PC-9 (cell line): ENCODE measurements around the gene TRIM34. TPM values are rescaled to one million over a fixed set of nuclear protein-coding genes. Genes with fewer than 3 reads are reported as not detected.
"Not testable (repeated sequence)": the region's sequence is repeated elsewhere in the genome, so short reads cannot be mapped to it uniquely, and the experiment has no call there.

Source experiments
- BruUV-seq: library from RNA; stranded (reverse); fragments of 400-500 nt; replicated peaks from 2 replicates; lab custom pipeline; 2021; lab: Mats Ljungman, UMichigan
- CTCF ChIA-PET: fragments of 300-600 bp; sonication (Branson Sonifier 250); formaldehyde crosslinking; loops from one replicate; lab custom pipeline; 2022; ENCODE audit warnings: antibody characterized with exemption; lab: Charles Lee
- POLR2A ChIA-PET: fragments of 300-600 bp; sonication (Branson Sonifier 250); formaldehyde crosslinking; loops from one replicate; lab custom pipeline; 2022; ENCODE audit warnings: antibody characterized with exemption; ENCODE audit not compliant: unreplicated experiment; lab: Charles Lee
- DNase-seq, 2 experiments: peaks; one replicate each; pipeline versions ENCODE4 v3.0.0 to v3.0.0-alpha.2; 2015 to 2022; ENCODE audit warnings: mixed read lengths in 1 of 2
- H2AFZ ChIP-seq: fragments of 200-600 bp; sonication (generic); 2 replicates; pipeline ENCODE4 v1.8.1; 2017; ENCODE audit warnings: antibody characterized with exemption
- H3F3A ChIP-seq: fragments of 200-600 bp; sonication (generic); 2 replicates; pipeline ENCODE4 v1.8.1; 2017; ENCODE audit warnings: antibody characterized with exemption, mild to moderate bottlenecking, low read depth; ENCODE audit not compliant: insufficient read depth
- H3K27ac ChIP-seq: fragments of 200-600 bp; sonication (generic); 2 replicates; pipeline ENCODE4 v1.6.1; 2016; ENCODE audit warnings: mixed run types
- H3K27me3 ChIP-seq: fragments of 200-600 bp; sonication (generic); 2 replicates; pipeline ENCODE4 v1.6.1; 2016; ENCODE audit warnings: low read depth, mixed run types; ENCODE audit not compliant: insufficient read depth
- H3K36me3 ChIP-seq: fragments of 200-600 bp; sonication (generic); 2 replicates; pipeline ENCODE4 v1.6.1; 2016; ENCODE audit warnings: low read depth, mixed run types
- H3K4me1 ChIP-seq: fragments of 200-600 bp; sonication (generic); replicated peaks from 2 replicates; pipeline ENCODE4 v1.6.1; 2016; ENCODE audit warnings: mixed run types; ENCODE audit not compliant: insufficient read depth
- H3K4me2 ChIP-seq: fragments of 200-600 bp; sonication (generic); 2 replicates; pipeline ENCODE4 v1.6.1; 2017; ENCODE audit warnings: mixed run types
- H3K4me3 ChIP-seq: fragments of 200-600 bp; sonication (generic); 2 replicates; pipeline ENCODE4 v1.6.1; 2016; ENCODE audit warnings: mixed run types
- H3K79me2 ChIP-seq: fragments of 200-600 bp; sonication (generic); 2 replicates; pipeline ENCODE4 v1.6.1; 2017; ENCODE audit warnings: low read depth, mixed run types
- H3K9me2 ChIP-seq: fragments of 200-600 bp; sonication (generic); 2 replicates; pipeline ENCODE4 v1.8.1; 2017; ENCODE audit warnings: mild to moderate bottlenecking; ENCODE audit not compliant: insufficient read depth
- H3K9me3 ChIP-seq: fragments of 200-600 bp; sonication (generic); 2 replicates; pipeline ENCODE4 v1.8.1; 2016; ENCODE audit warnings: low read depth; ENCODE audit not compliant: insufficient read depth
- H4K20me1 ChIP-seq: fragments of 200-600 bp; sonication (generic); 2 replicates; pipeline ENCODE4 v1.8.1; 2017; ENCODE audit not compliant: insufficient read depth
- EZH2 ChIP-seq: fragments of 200-600 bp; sonication (generic); IDR thresholded peaks from 2 replicates; pipeline ENCODE4 v1.8.0; 2017; ENCODE audit warnings: antibody characterized with exemption, low read depth
- intact Hi-C: fragments of 100-400 bp; cut with micrococcal nuclease; formaldehyde crosslinking; loops from one replicate; pipeline ENCODE4 v1.10.0; 2022; ENCODE audit not compliant: unreplicated experiment
- total RNA-seq: library from RNA; stranded (reverse); gene quantifications from 2 replicates; pipeline ENCODE4 v1.2.3, GENCODE V29; 2021
- TF ChIP-seq, protein P1 (sequence below): fragments of 200-600 bp; sonication (generic); conservative IDR thresholded peaks from 2 replicates; pipeline ENCODE4 v1.6.1; 2017; ENCODE audit warnings: mixed run types, antibody characterized with exemption, mild to moderate bottlenecking, moderate library complexity

Gene TRIM34
- total RNA-seq, 1 experiment from 2014 or later, result 7.5 TPM

DNA sequence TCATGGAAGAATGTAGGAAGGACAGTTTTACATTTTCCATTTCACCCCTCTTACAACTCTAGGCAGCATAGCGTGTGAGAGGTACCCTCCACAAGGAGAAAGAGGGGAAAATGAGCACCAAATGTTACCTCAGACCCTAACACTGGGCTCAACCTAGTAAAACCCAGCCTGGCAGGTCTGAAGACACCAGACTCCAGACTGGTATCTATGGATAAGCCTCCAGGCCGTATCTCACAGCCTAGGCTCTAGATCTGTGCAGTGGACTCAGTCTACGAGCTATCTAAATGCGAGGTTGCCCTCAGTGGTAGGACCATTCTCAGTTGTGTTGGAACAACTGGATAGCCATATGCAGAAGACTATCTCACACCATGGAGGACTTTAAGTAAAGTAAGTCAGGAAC lies 49.6 kb downstream of the TRIM34 start:
- ChIA-PET CTCF (no interaction called here), POLR2A (no interaction called here)
- DNase-seq, result no peak
- H3K27me3 ChIP-seq, result no peaks in the 10 kb centered on the region
- H3K9me2 ChIP-seq, result no peaks in the 10 kb centered on the region
- intact Hi-C loops, result no loop called here
- H3K9me3 ChIP-seq, result no peaks in the 10 kb centered on the region
- no peaks in the 10 kb centered on the region for H3K4me1 ChIP-seq
- H3K4me3 ChIP-seq, result no peak overlapping the region
- H4K20me1 ChIP-seq, result no peaks in the 10 kb centered on the region
- no peak overlapping the region for H3K4me2 ChIP-seq
- H2AFZ ChIP-seq, result no peak overlapping the region
- no peaks in the 10 kb centered on the region for H3K36me3 ChIP-seq
- no peaks in the 10 kb centered on the region for H3K79me2 ChIP-seq
- H3K27ac ChIP-seq, result no peak overlapping the region
- H3F3A ChIP-seq, result no peaks in the 10 kb centered on the region
- no TSS peak for BruUV-seq
- no peak for TF ChIP-seq EZH2
- TF ChIP-seq, protein P1, sequence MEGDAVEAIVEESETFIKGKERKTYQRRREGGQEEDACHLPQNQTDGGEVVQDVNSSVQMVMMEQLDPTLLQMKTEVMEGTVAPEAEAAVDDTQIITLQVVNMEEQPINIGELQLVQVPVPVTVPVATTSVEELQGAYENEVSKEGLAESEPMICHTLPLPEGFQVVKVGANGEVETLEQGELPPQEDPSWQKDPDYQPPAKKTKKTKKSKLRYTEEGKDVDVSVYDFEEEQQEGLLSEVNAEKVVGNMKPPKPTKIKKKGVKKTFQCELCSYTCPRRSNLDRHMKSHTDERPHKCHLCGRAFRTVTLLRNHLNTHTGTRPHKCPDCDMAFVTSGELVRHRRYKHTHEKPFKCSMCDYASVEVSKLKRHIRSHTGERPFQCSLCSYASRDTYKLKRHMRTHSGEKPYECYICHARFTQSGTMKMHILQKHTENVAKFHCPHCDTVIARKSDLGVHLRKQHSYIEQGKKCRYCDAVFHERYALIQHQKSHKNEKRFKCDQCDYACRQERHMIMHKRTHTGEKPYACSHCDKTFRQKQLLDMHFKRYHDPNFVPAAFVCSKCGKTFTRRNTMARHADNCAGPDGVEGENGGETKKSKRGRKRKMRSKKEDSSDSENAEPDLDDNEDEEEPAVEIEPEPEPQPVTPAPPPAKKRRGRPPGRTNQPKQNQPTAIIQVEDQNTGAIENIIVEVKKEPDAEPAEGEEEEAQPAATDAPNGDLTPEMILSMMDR, result no peak

DNA sequence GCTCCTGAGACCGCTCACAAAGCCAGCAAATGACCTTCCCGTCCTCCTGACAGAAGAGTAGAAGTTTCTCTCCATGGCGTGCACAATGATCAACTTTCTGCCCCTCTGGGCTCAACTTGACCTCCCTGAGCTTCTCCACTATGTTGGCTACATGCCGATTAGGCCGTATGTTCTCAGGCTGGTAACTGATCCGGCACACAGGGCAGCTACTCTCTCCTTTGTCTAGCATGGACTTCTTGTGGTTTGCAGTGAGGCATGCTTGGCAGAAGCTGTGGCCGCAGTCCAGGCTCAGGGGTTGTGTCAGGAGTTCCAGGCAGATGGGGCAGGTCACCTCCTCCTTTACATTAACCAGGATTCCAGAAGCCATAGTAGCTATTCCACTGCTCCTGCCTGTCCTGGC lies 55.0 kb downstream of the TRIM34 start:
- Histone ChIP-seq H3K9me2 (no peaks in the 10 kb centered on the region), H3K79me2 (peaks cover 15% of the 10 kb centered on the region; the same call in 1 of the 2 replicates), H2AFZ (no peak overlapping the region), H3K27me3 (no peaks in the 10 kb centered on the region), H3K9me3 (no peaks in the 10 kb centered on the region), H4K20me1 (no peaks in the 10 kb centered on the region), H3K36me3 (no peaks in the 10 kb centered on the region), H3K4me2 (no peak overlapping the region), H3K27ac (no peak overlapping the region), H3F3A (peaks cover 10% of the 10 kb centered on the region; the same call in 1 of the 2 replicates), H3K4me3 (no peak overlapping the region), H3K4me1 (peaks cover 10% of the 10 kb centered on the region)
- DNase-seq, result no peak
- no TSS peak for BruUV-seq
- TF ChIP-seq EZH2, result no peak
- TF ChIP-seq, protein P1, result no peak
- CTCF ChIA-PET, result no interaction called here
- POLR2A ChIA-PET, result no interaction called here
- intact Hi-C loops, result no loop called here

DNA sequence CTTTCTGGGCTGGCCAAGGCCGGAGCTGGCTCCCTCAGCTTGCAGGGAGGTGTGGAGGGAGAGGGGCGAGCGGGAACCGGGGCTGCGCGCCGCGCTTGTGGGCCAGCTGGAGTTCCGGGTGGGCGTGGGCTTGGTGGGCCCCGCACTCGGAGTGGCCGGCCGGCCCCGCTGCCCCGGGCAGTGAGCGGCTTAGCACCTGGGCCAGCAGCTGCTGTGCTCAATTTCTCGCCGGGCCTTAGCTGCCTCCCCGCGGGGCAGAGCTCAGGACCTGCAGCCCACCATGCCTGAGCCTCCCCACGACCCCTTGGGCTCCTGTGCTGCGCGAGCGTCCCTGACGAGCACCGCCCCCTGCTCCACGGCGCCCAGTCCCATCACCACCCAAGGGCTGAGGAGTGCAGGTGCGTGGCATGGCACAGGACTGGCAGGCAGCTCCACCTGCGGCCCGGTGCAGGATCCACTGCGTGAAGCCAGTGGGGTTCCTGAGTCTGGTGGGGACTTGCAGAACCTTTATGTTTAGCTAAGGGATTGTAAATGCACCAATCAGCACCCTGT lies 58.2 kb downstream of the TRIM34 start:
- H3K27me3 ChIP-seq, DNase-seq, H3K4me2 ChIP-seq, CTCF ChIA-PET, H4K20me1 ChIP-seq, H3K27ac ChIP-seq, H2AFZ ChIP-seq, BruUV-seq, H3K4me3 ChIP-seq, POLR2A ChIA-PET, intact Hi-C loops, H3K36me3 ChIP-seq, H3K9me3 ChIP-seq, H3K9me2 ChIP-seq: not testable (repeated sequence)
- peaks cover 14% of the 10 kb centered on the region for H3K4me1 ChIP-seq
- peaks cover 15% of the 10 kb centered on the region; the same call in 1 of the 2 replicates for H3K79me2 ChIP-seq
- H3F3A ChIP-seq, result peaks cover 16% of the 10 kb centered on the region; the same call in 1 of the 2 replicates

DNA sequence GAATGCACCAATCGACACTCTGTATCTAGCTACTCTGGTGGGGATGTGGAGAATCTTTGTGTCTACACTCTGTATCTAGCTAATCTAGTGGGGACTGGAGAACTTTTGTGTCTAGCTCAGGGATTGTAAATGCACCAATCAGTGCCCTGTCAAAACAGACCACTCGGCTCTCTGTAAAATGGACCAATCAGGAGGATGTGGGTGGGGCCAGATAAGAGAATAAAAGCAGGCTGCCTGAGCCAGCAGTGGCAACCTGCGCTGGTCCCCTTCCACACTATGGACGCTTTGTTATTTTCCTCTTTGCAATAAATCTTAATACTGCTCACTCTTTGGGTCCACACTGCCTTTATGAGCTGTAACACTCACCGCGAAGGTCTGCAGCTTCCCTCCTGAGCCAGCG lies 58.8 kb downstream of the TRIM34 start:
- H3K9me3 ChIP-seq, H3K36me3 ChIP-seq, H3K9me2 ChIP-seq, H3K27me3 ChIP-seq, H2AFZ ChIP-seq, DNase-seq, POLR2A ChIA-PET, H4K20me1 ChIP-seq, CTCF ChIA-PET, BruUV-seq: not testable (repeated sequence)
- peak overlapping the region; percentile 61; the same call in 1 of the 2 replicates for H3K4me3 ChIP-seq
- peak overlapping the region; percentile 93 for H3K27ac ChIP-seq
- intact Hi-C loops, result loop anchor here (1.0 to 2.0 kb wide), 2 partner anchors 62 to 87 kb away; partner anchors contain the start of gene TRIM6
- H3K4me1 ChIP-seq, result peaks cover 14% of the 10 kb centered on the region
- H3K4me2 ChIP-seq, result peak overlapping the region; percentile 97
- peaks cover 16% of the 10 kb centered on the region; the same call in 1 of the 2 replicates for H3F3A ChIP-seq
- peaks cover 15% of the 10 kb centered on the region; the same call in 1 of the 2 replicates for H3K79me2 ChIP-seq
